GM13976 (cell line): ENCODE results near the gene ATP7A.
"Not testable (repeated sequence)": the region's sequence is repeated elsewhere in the genome, so short reads cannot be mapped to it uniquely, and the experiment has no call there.

Experiments
- DNase-seq: peaks from one replicate; pipeline ENCODE4 v3.0.0; 2012; ENCODE audit warnings: low spot score
- CTCF ChIP-seq: IDR thresholded peaks from 2 replicates; pipeline ENCODE4 v1.5.1; 2012; ENCODE audit warnings: borderline replicate concordance, mild to moderate bottlenecking; ENCODE audit not compliant: insufficient read depth; ENCODE audit errors: extremely low read depth, missing control alignments, control extremely low read depth
- in situ Hi-C: fragments of 300-500 bp; cut with MboI; formaldehyde crosslinking; loops from one replicate; pipeline ENCODE4 v1.12.0; 2022; ENCODE audit warnings: low sequenced_read_pairs, mixed read lengths, inconsistent platforms; ENCODE audit not compliant: unreplicated experiment

ATP7A gene

GRCh38 chrX:78042601-78043000 is 132.1 kb downstream of the ATP7A start:
- no peak for TF ChIP-seq CTCF
- no peak for DNase-seq
- in situ Hi-C loops, result no loop called here

- DNase-seq, result no peak
- no peak for TF ChIP-seq CTCF
- in situ Hi-C loops, result no loop called here
These were observed 135.9 kb downstream of the ATP7A start for GRCh38 chrX:78046362-78046761.

- in situ Hi-C loops, result no loop called here
- no peak for DNase-seq
- no peak for TF ChIP-seq CTCF
These were observed 137.6 kb downstream of the ATP7A start for GRCh38 chrX:78048052-78048451.

GRCh38 chrX:78063687-78064086 is 153.2 kb downstream of the ATP7A start:
- TF ChIP-seq CTCF, result no peak
- no peak for DNase-seq
- in situ Hi-C loops, result no loop called here

GRCh38 chrX:78064152-78064551 is 153.7 kb downstream of the ATP7A start:
- TF ChIP-seq CTCF, result no peak
- in situ Hi-C loops, result no loop called here
- DNase-seq, result no peak

- DNase-seq, result peak; percentile 45
- in situ Hi-C loops, result not testable (repeated sequence)
These were observed 154.5 kb downstream of the ATP7A start for GRCh38 chrX:78064698-78065601.

GRCh38 chrX:78066110-78066509 is 155.6 kb downstream of the ATP7A start:
- TF ChIP-seq CTCF, result no peak
- no peak for DNase-seq
- in situ Hi-C loops, result no loop called here
